ENCODE data around the gene AKR1B1. TPM values are rescaled to one million over a fixed set of nuclear protein-coding genes. Genes with fewer than 3 reads are reported as not detected.

AKR1B1 gene
- total RNA-seq, 1 experiment from 2014 or later: 166 TPM

- no peak overlapping the region for H2BK12ac ChIP-seq (ENCODE audit: insufficient read length, low read depth, low read length)
- H4K20me1 ChIP-seq (ENCODE audit: control insufficient read depth, insufficient read depth, insufficient read length): no peaks in the 10 kb centered on the region
- H4K5ac ChIP-seq (ENCODE audit: insufficient read length, low read depth, low read length): no peak overlapping the region
- no peak overlapping the region for H2AFZ ChIP-seq (ENCODE audit: low read length)
- H3K4me1 ChIP-seq (ENCODE audit: insufficient read depth, low read length): no peaks in the 10 kb centered on the region
- H3K79me2 ChIP-seq (ENCODE audit: insufficient read depth, low read length): no peaks in the 10 kb centered on the region
- H4K8ac ChIP-seq (replicated peaks; ENCODE audit: insufficient read length, low read depth, low read length): no peak overlapping the region
- H4K91ac ChIP-seq (ENCODE audit: insufficient read length, low read depth, low read length): no peak overlapping the region
- H3K27me3 ChIP-seq (ENCODE audit: insufficient read depth, low read length): no peaks in the 10 kb centered on the region
- Mint-ChIP-seq H3K9me3 (peaks cover 0 to 2% of the 10 kb centered on the region in 2 experiments; a peak in 1 of 5 replicates), H3K27me3 (ENCODE audit: low read depth) (no peaks in the 10 kb centered on the region), H3K36me3 (ENCODE audit: insufficient read depth in 1 of 3, low read depth in 3 of 3) (no peaks in the 10 kb centered on the region), H3K4me3 (no peak overlapping the region), H3K27ac (no peak overlapping the region), H3K4me1 (peaks cover 8 to 16% of the 10 kb centered on the region in 2 experiments)
- H3K4me2 ChIP-seq (ENCODE audit: insufficient read depth, insufficient read length, low read length): no peak overlapping the region
- no peak overlapping the region for H3K23ac ChIP-seq (ENCODE audit: insufficient read length, low read depth, low read length)
- H2BK5ac ChIP-seq (ENCODE audit: insufficient read length, low read length): no peak overlapping the region
- no peak overlapping the region for H2BK20ac ChIP-seq (ENCODE audit: low read depth, low read length, poor library complexity, severe bottlenecking)
- H3K14ac ChIP-seq (ENCODE audit: insufficient read depth, low read length): no peak overlapping the region
- H3K56ac ChIP-seq (ENCODE audit: insufficient read length, low read depth, low read length): no peak overlapping the region
- H3K18ac ChIP-seq (ENCODE audit: insufficient read length, low read depth, low read length): no peak overlapping the region
- no peak for DNase-seq
- H3K9me3 ChIP-seq (ENCODE audit: control insufficient read depth, low read depth, low read length): no peaks in the 10 kb centered on the region
- H2BK15ac ChIP-seq (ENCODE audit: low read depth, low read length): no peak overlapping the region
- H2BK120ac ChIP-seq (ENCODE audit: low read depth, low read length, poor library complexity, severe bottlenecking): no peak overlapping the region
- H3T11ph ChIP-seq (ENCODE audit: low read length): no peak overlapping the region
- H3K79me1 ChIP-seq (ENCODE audit: insufficient read depth, low read depth, low read length, poor library complexity, severe bottlenecking): no peaks in the 10 kb centered on the region
- no peak overlapping the region for H3K27ac ChIP-seq (ENCODE audit: insufficient read length, low read depth, low read length)
- no peak overlapping the region for H3K4ac ChIP-seq (ENCODE audit: low read depth, low read length)
- TF ChIP-seq, protein P1, sequence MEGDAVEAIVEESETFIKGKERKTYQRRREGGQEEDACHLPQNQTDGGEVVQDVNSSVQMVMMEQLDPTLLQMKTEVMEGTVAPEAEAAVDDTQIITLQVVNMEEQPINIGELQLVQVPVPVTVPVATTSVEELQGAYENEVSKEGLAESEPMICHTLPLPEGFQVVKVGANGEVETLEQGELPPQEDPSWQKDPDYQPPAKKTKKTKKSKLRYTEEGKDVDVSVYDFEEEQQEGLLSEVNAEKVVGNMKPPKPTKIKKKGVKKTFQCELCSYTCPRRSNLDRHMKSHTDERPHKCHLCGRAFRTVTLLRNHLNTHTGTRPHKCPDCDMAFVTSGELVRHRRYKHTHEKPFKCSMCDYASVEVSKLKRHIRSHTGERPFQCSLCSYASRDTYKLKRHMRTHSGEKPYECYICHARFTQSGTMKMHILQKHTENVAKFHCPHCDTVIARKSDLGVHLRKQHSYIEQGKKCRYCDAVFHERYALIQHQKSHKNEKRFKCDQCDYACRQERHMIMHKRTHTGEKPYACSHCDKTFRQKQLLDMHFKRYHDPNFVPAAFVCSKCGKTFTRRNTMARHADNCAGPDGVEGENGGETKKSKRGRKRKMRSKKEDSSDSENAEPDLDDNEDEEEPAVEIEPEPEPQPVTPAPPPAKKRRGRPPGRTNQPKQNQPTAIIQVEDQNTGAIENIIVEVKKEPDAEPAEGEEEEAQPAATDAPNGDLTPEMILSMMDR (conservative IDR thresholded peaks at IDR 0.05): no peak
- H3K9ac ChIP-seq (ENCODE audit: extremely low read depth, insufficient read length, low read length): no peak overlapping the region
- H2AK5ac ChIP-seq (ENCODE audit: insufficient read length, low read length): no peak overlapping the region
- no peaks in the 10 kb centered on the region for H3K23me2 ChIP-seq (ENCODE audit: insufficient read length, low read depth, low read length, poor library complexity, severe bottlenecking)
Observed at GRCh38 chr7:134480202-134480601, 21.3 kb upstream of the AKR1B1 start.

Data from H9 (cell line).